Breast epithelium (tissue), 4 donors: Measurements from ENCODE around the gene TCF4. TPM values are rescaled to one million over a fixed set of nuclear protein-coding genes. Genes with fewer than 3 reads are reported as not detected.

Experiments
- DNase-seq, 2 donors: peaks; one replicate each; pipeline ENCODE4 v3.0.0-alpha.2; 2019; ENCODE audit warnings: low spot score in 2 of 2
- H3K27ac ChIP-seq, 2 donors: fragments of 200-600 bp; sonication (generic) in 1 of 2; one replicate each; pipeline ENCODE4 v1.5.1; 2016 to 2019; ENCODE audit warnings: mild to moderate bottlenecking in 1 of 2
- H3K27me3 ChIP-seq, 2 donors: fragments of 200-600 bp; sonication (generic) in 1 of 2; one replicate each; pipeline versions ENCODE4 v1.5.1 to v1.6.0; 2017 to 2019; ENCODE audit warnings: control low read depth in 1 of 2, mild to moderate bottlenecking in 1 of 2
- H3K36me3 ChIP-seq: fragments of 200-600 bp; one replicate; pipeline ENCODE4 v1.5.1; 2019
- H3K4me1 ChIP-seq, 2 donors: fragments of 200-600 bp; sonication (generic); one replicate each; pipeline ENCODE4 v1.5.1; 2016 to 2019; ENCODE audit warnings: control low read depth in 1 of 2
- H3K4me3 ChIP-seq, 3 donors: fragments of 200-600 bp; sonication (generic); 1 replicate in 2 of 3; 2 replicates in 1 of 3; pipeline ENCODE4 v1.5.1; 2016 to 2019; ENCODE audit warnings: mild to moderate bottlenecking in 3 of 3, moderate library complexity in 2 of 3
- H3K9me3 ChIP-seq, 2 donors: fragments of 200-600 bp; sonication (generic) in 1 of 2; one replicate each; pipeline ENCODE4 v1.5.1; 2016 to 2019; ENCODE audit warnings: control low read depth in 1 of 2
- CTCF ChIP-seq, 3 donors: fragments of 450-650 bp; IDR thresholded peaks; one replicate each; pipeline ENCODE4 v1.5.1; 2016 to 2017; ENCODE audit warnings: antibody characterized with exemption in 3 of 3, mild to moderate bottlenecking in 3 of 3, moderate library complexity in 3 of 3
- POLR2A ChIP-seq: fragments of 450-650 bp; IDR thresholded peaks from one replicate; pipeline ENCODE4 v1.6.1; 2016; ENCODE audit warnings: antibody characterized with exemption, mild to moderate bottlenecking, moderate library complexity
- POLR2AphosphoS5 ChIP-seq, 3 donors: sonication (generic); formaldehyde crosslinking; IDR thresholded peaks; one replicate each; pipeline ENCODE4 v1.6.1; 2017; ENCODE audit warnings: antibody characterized with exemption in 3 of 3
- intact Hi-C: fragments of 100-400 bp; cut with DNase I; formaldehyde crosslinking; loops from one replicate; pipeline ENCODE4 v1.15.1; 2023; ENCODE audit warnings: low total_unique reads
- total RNA-seq, 3 donors: library from RNA; depleted of rRNA; stranded (reverse); fragments of >200 nt; gene quantifications; one replicate each; pipeline ENCODE4 v1.1.0, GENCODE V29; 2016

Gene TCF4
- total RNA-seq, 3 donors from 2014 or later = 79.6 to 133 (median 114) TPM

- no peak for DNase-seq
- Histone ChIP-seq H3K27ac (no peak overlapping the region), H3K27me3 (no peaks in the 10 kb centered on the region), H3K4me3 (peak overlapping the region in 1 of 3 donors; percentile 19), H3K36me3 (no peaks in the 10 kb centered on the region), H3K9me3 (no peaks in the 10 kb centered on the region), H3K4me1 (no peaks in the 10 kb centered on the region)
- intact Hi-C loops = no loop called here
- TF ChIP-seq POLR2A (no peak), POLR2AphosphoS5 (IDR thresholded peaks at IDR 0.05) (no peak), CTCF (IDR thresholded peaks at IDR 0.05) (no peak)
Measured at GRCh38 chr18:55546851-55547704, 40.9 kb downstream of the TCF4 start.

- intact Hi-C loops = no loop called here
Measured at GRCh38 chr18:55544014-55544413, 44.0 kb downstream of the TCF4 start.

GRCh38 chr18:55543130-55543704, 44.8 kb downstream of the TCF4 start:
- Histone ChIP-seq H3K4me3 (no peak overlapping the region), H3K9me3 (peaks cover 0 to 4% of the 10 kb centered on the region in 2 donors), H3K27me3 (no peaks in the 10 kb centered on the region), H3K27ac (no peak overlapping the region), H3K4me1 (no peaks in the 10 kb centered on the region), H3K36me3 (no peaks in the 10 kb centered on the region)
- DNase-seq = no peak
- intact Hi-C loops = no loop called here
- TF ChIP-seq POLR2AphosphoS5 (IDR thresholded peaks at IDR 0.05) (no peak), POLR2A (no peak), CTCF (IDR thresholded peaks at IDR 0.05) (no peak)

More at GRCh38 chr18:55544014-55544413, 44.0 kb downstream of the TCF4 start:
- Histone ChIP-seq H3K27ac (no peak overlapping the region), H3K9me3 (peaks cover 0 to 4% of the 10 kb centered on the region in 2 donors), H3K27me3 (no peaks in the 10 kb centered on the region), H3K4me1 (no peaks in the 10 kb centered on the region), H3K4me3 (no peak overlapping the region), H3K36me3 (no peaks in the 10 kb centered on the region)
- no peak for TF ChIP-seq POLR2AphosphoS5 (IDR thresholded peaks at IDR 0.05)
- DNase-seq = no peak

GRCh38 chr18:55541571-55541970, 46.4 kb downstream of the TCF4 start:
- Histone ChIP-seq H3K36me3 (no peaks in the 10 kb centered on the region), H3K27ac (no peak overlapping the region), H3K4me3 (no peak overlapping the region), H3K9me3 (peaks cover 0 to 4% of the 10 kb centered on the region in 2 donors), H3K27me3 (no peaks in the 10 kb centered on the region), H3K4me1 (no peaks in the 10 kb centered on the region)
- no peak for DNase-seq
- TF ChIP-seq CTCF (IDR thresholded peaks at IDR 0.05) (no peak), POLR2AphosphoS5 (IDR thresholded peaks at IDR 0.05) (no peak), POLR2A (no peak)
- intact Hi-C loops = no loop called here

GRCh38 chr18:55539240-55539639, 48.8 kb downstream of the TCF4 start:
- no peaks in the 10 kb centered on the region for H3K4me1 ChIP-seq
- peaks cover 0 to 4% of the 10 kb centered on the region in 2 donors for H3K9me3 ChIP-seq
- DNase-seq = no peak
- no peaks in the 10 kb centered on the region for H3K36me3 ChIP-seq
- no peak overlapping the region for H3K27ac ChIP-seq
- no peak overlapping the region for H3K4me3 ChIP-seq
- intact Hi-C loops = no loop called here
- H3K27me3 ChIP-seq = no peaks in the 10 kb centered on the region
- TF ChIP-seq POLR2A (no peak), CTCF (IDR thresholded peaks at IDR 0.05) (no peak), POLR2AphosphoS5 (IDR thresholded peaks at IDR 0.05) (no peak)
